Panc1 (cell line): ENCODE results near the gene THEM4. TPM values are rescaled to one million over a fixed set of nuclear protein-coding genes. Genes with fewer than 3 reads are reported as not detected.

Source experiments
- ATAC-seq: fragments of 200-7000 bp; cut with Tn5 transposase; 2 replicates; pipeline ENCODE4 v1.9.1; 2020; ENCODE audit warnings: mild to moderate bottlenecking, moderate library complexity
- BruUV-seq: library from RNA; stranded (reverse); fragments of 400-500 nt; replicated peaks from 2 replicates; lab custom pipeline; 2021; lab: Mats Ljungman, UMichigan
- CTCF ChIA-PET: fragments of 300-600 bp; sonication (Branson Sonifier 250); formaldehyde crosslinking; loops from one replicate; lab custom pipeline; 2022; ENCODE audit warnings: antibody characterized with exemption; lab: Charles Lee
- POLR2A ChIA-PET: fragments of 300-600 bp; sonication (Branson Sonifier 250); formaldehyde crosslinking; loops from one replicate; lab custom pipeline; 2022; ENCODE audit warnings: antibody characterized with exemption; lab: Charles Lee
- DNase-seq: peaks from one replicate; pipeline ENCODE4 v3.0.0-alpha.2; 2010; ENCODE audit warnings: low read depth, low spot score
- H3K27ac ChIP-seq: 2 replicates; pipeline ENCODE4 v1.5.1; 2011; ENCODE audit warnings: mild to moderate bottlenecking, low read length, inconsistent platforms
- H3K27me3 ChIP-seq: fragments of 200-500 bp; sonication (Bioruptor generic); 2 replicates; pipeline ENCODE4 v1.6.0; 2014; ENCODE audit warnings: low read length, inconsistent platforms; ENCODE audit not compliant: control insufficient read depth, insufficient read depth
- H3K36me3 ChIP-seq: fragments of 200-500 bp; sonication (Bioruptor generic); 2 replicates; pipeline ENCODE4 v1.5.1; 2014; ENCODE audit warnings: inconsistent platforms, mild to moderate bottlenecking, low read length, moderate library complexity; ENCODE audit not compliant: control insufficient read depth, insufficient read depth
- H3K4me1 ChIP-seq: 2 replicates; pipeline ENCODE4 v1.5.1; 2011; ENCODE audit warnings: inconsistent platforms, mild to moderate bottlenecking, low read length, moderate library complexity; ENCODE audit not compliant: control insufficient read depth, insufficient read depth
- H3K4me3 ChIP-seq, 2 experiments: 2 replicates each; pipeline ENCODE4 v1.5.1; 2011 to 2012; ENCODE audit warnings: low read depth in 2 of 2, low read length in 2 of 2, mild to moderate bottlenecking in 2 of 2, inconsistent platforms in 1 of 2, moderate library complexity in 1 of 2
- H3K9me3 ChIP-seq: fragments of 200-500 bp; sonication (Bioruptor generic); 2 replicates; pipeline ENCODE4 v1.5.1; 2014; ENCODE audit warnings: low read depth, mild to moderate bottlenecking, inconsistent platforms, low read length, moderate library complexity; ENCODE audit not compliant: control insufficient read depth, insufficient read depth
- CTCF ChIP-seq: fragments of 450-650 bp; IDR thresholded peaks from 2 replicates; pipeline ENCODE4 v1.5.1; 2017; ENCODE audit warnings: mild to moderate bottlenecking
- POLR2AphosphoS5 ChIP-seq: IDR thresholded peaks from 2 replicates; pipeline ENCODE4 v1.6.1; 2012; ENCODE audit warnings: mild to moderate bottlenecking, low read depth, low read length, moderate library complexity
- REST ChIP-seq, 2 experiments: IDR thresholded peaks; 2 replicates each; pipeline ENCODE4 v1.6.1; 2011 to 2012; ENCODE audit warnings: low read depth in 2 of 2, control low read depth in 1 of 2, low read length in 1 of 2, mild to moderate bottlenecking in 1 of 2, moderate library complexity in 1 of 2; ENCODE audit not compliant: insufficient read depth in 1 of 2
- SIN3A ChIP-seq: IDR thresholded peaks from 2 replicates; pipeline ENCODE4 v1.6.1; 2012; ENCODE audit warnings: low read depth, mild to moderate bottlenecking, low read length, moderate library complexity, borderline replicate concordance; ENCODE audit not compliant: insufficient read depth
- TCF7L2 ChIP-seq: IDR thresholded peaks from 2 replicates; pipeline ENCODE4 v1.6.1; 2011; ENCODE audit warnings: mild to moderate bottlenecking, low read depth, low read length, inconsistent platforms
- in situ Hi-C: cut with HindIII; loops from 2 replicates; pipeline ENCODE4 v1.10.0; 2016; ENCODE audit warnings: low sequenced_read_pairs, low pct_unique_long_range_greater_than_20kb
- intact Hi-C: fragments of 100-400 bp; cut with micrococcal nuclease; formaldehyde crosslinking; loops from one replicate; pipeline ENCODE4 v1.10.0; 2022; ENCODE audit not compliant: unreplicated experiment
- total RNA-seq: library from RNA; stranded (reverse); gene quantifications from one replicate; pipeline ENCODE4 v1.2.1, GENCODE V29; 2021; ENCODE audit not compliant: unreplicated experiment

THEM4 gene
- total RNA-seq, 1 experiment from 2014 or later: 21.8 TPM

GRCh38 chr1:151893176-151893924 is 16.0 kb downstream of the THEM4 start:
- intact Hi-C loops: no loop called here
- H3K9me3 ChIP-seq: no peaks in the 10 kb centered on the region
- no peaks in the 10 kb centered on the region for H3K36me3 ChIP-seq
- no peak overlapping the region for H3K27ac ChIP-seq
- ChIA-PET POLR2A (no interaction called here), CTCF (no interaction called here)
- ATAC-seq (no peak), DNase-seq (no peak)
- TF ChIP-seq CTCF (no peak), POLR2AphosphoS5 (no peak), REST (IDR thresholded peaks at IDR 0.05; ENCODE audit: insufficient read depth in 1 of 2, low read depth in 2 of 2, low read length in 1 of 2) (no peak), TCF7L2 (no peak), SIN3A (no peak)
- BruUV-seq: no TSS peak
- H3K4me1 ChIP-seq: peaks cover 6% of the 10 kb centered on the region; the same call in 1 of the 2 replicates
- in situ Hi-C loops: no loop called here
- no peak overlapping the region for H3K4me3 ChIP-seq
- no peaks in the 10 kb centered on the region for H3K27me3 ChIP-seq

- intact Hi-C loops (no loop called here), in situ Hi-C loops (no loop called here)
- no peak overlapping the region for H3K27ac ChIP-seq
- POLR2A ChIA-PET: no interaction called here
- DNase-seq: no peak
- TF ChIP-seq SIN3A: no peak
- TF ChIP-seq CTCF: no peak
- no peak for TF ChIP-seq TCF7L2
- no peak for TF ChIP-seq REST (IDR thresholded peaks at IDR 0.05; ENCODE audit: insufficient read depth in 1 of 2, low read depth in 2 of 2, low read length in 1 of 2)
- no peak for TF ChIP-seq POLR2AphosphoS5
- no peak for ATAC-seq
- H3K9me3 ChIP-seq: no peaks in the 10 kb centered on the region
- CTCF ChIA-PET: no interaction called here
- no peaks in the 10 kb centered on the region for H3K4me1 ChIP-seq
- no TSS peak for BruUV-seq
- no peak overlapping the region for H3K4me3 ChIP-seq
- H3K36me3 ChIP-seq: no peaks in the 10 kb centered on the region
- no peaks in the 10 kb centered on the region for H3K27me3 ChIP-seq
Observed at GRCh38 chr1:151892190-151892589, 17.1 kb downstream of the THEM4 start.
